Neuronal stem cell (in vitro differentiated cells): ENCODE measurements around the gene CLEC16A.

Experiments used
- DNase-seq: peaks from one replicate; pipeline ENCODE4 v3.0.0-alpha.2; 2013; ENCODE audit warnings: low spot score
- H2AFZ ChIP-seq: one replicate; pipeline ENCODE4 v1.6.1; 2013; ENCODE audit warnings: mild to moderate bottlenecking, low read length, inconsistent platforms
- H2AK5ac ChIP-seq: 2 replicates; pipeline ENCODE4 v1.6.1; 2013; ENCODE audit warnings: low read depth, mild to moderate bottlenecking, inconsistent platforms, low read length, moderate library complexity, mixed read lengths
- H2BK120ac ChIP-seq: 2 replicates; pipeline ENCODE4 v1.6.1; 2013; ENCODE audit warnings: low read depth, mild to moderate bottlenecking, inconsistent platforms, low read length, moderate library complexity, mixed read lengths
- H2BK12ac ChIP-seq: one replicate; pipeline ENCODE4 v1.6.1; 2013; ENCODE audit warnings: low read length, inconsistent platforms
- H2BK15ac ChIP-seq: 2 replicates; pipeline ENCODE4 v1.6.1; 2013; ENCODE audit warnings: mild to moderate bottlenecking, low read length, inconsistent platforms, mixed read lengths
- H2BK5ac ChIP-seq: one replicate; pipeline ENCODE4 v1.6.1; 2013; ENCODE audit warnings: inconsistent platforms, mild to moderate bottlenecking, low read length, moderate library complexity
- H3K14ac ChIP-seq: one replicate; pipeline ENCODE4 v1.6.1; 2013; ENCODE audit warnings: low read length, inconsistent platforms
- H3K18ac ChIP-seq: 2 replicates; pipeline ENCODE4 v1.6.1; 2013; ENCODE audit warnings: low read length, inconsistent platforms
- H3K23ac ChIP-seq: 2 replicates; pipeline ENCODE4 v1.6.1; 2013; ENCODE audit warnings: low read depth, mild to moderate bottlenecking, mixed read lengths, low read length, inconsistent platforms; ENCODE audit not compliant: poor library complexity
- H3K27ac ChIP-seq: replicated peaks from 3 replicates; pipeline ENCODE4 v1.5.1; 2013; ENCODE audit warnings: low read length, inconsistent platforms
- H3K27me3 ChIP-seq, 3 experiments: 2 replicates each; pipeline ENCODE4 v1.6.1; 2013; ENCODE audit warnings: low read length in 3 of 3, mild to moderate bottlenecking in 2 of 3, inconsistent platforms in 1 of 3, low read depth in 1 of 3, mixed read lengths in 1 of 3, moderate library complexity in 1 of 3; ENCODE audit not compliant: control insufficient read depth in 3 of 3, insufficient read depth in 3 of 3
- H3K36me3 ChIP-seq, 2 donors: replicated peaks in 1 of 2; 2 replicates each; pipeline ENCODE4 v1.6.1; 2013; ENCODE audit warnings: low read length in 2 of 2; ENCODE audit not compliant: control insufficient read depth in 2 of 2, insufficient read depth in 2 of 2
- H3K4ac ChIP-seq: 2 replicates; pipeline ENCODE4 v1.6.1; 2013; ENCODE audit warnings: inconsistent platforms, mild to moderate bottlenecking, low read length, moderate library complexity
- H3K4me1 ChIP-seq, 2 donors: 1 replicate in 1 of 2; 2 replicates in 1 of 2; pipeline ENCODE4 v1.6.1; 2013; ENCODE audit warnings: low read length in 2 of 2, low read depth in 1 of 2; ENCODE audit not compliant: control insufficient read depth in 2 of 2, insufficient read depth in 1 of 2
- H3K4me2 ChIP-seq: one replicate; pipeline ENCODE4 v1.6.1; 2013; ENCODE audit warnings: mild to moderate bottlenecking, low read length, inconsistent platforms; ENCODE audit not compliant: insufficient read depth, poor library complexity, severe bottlenecking
- H3K4me3 ChIP-seq, 2 donors: 2 replicates each; pipeline ENCODE4 v1.5.1; 2013; ENCODE audit warnings: low read length in 2 of 2, mild to moderate bottlenecking in 2 of 2, inconsistent platforms in 1 of 2, moderate library complexity in 1 of 2
- H3K79me1 ChIP-seq: one replicate; pipeline ENCODE4 v1.6.1; 2013; ENCODE audit warnings: low read depth, mild to moderate bottlenecking, inconsistent platforms, low read length, moderate library complexity
- H3K9ac ChIP-seq: one replicate; pipeline ENCODE4 v1.6.1; 2013; ENCODE audit warnings: mild to moderate bottlenecking, low read depth, low read length, inconsistent platforms; ENCODE audit not compliant: poor library complexity
- H3K9me3 ChIP-seq, 2 donors: replicated peaks in 1 of 2; 2 replicates each; pipeline versions ENCODE3 to v1.6.1; 2013; ENCODE audit warnings: low read length in 2 of 2, mild to moderate bottlenecking in 2 of 2, inconsistent platforms in 1 of 2, low read depth in 1 of 2, mixed read lengths in 1 of 2, moderate library complexity in 1 of 2; ENCODE audit not compliant: control insufficient read depth in 2 of 2, insufficient read depth in 1 of 2
- H4K8ac ChIP-seq: one replicate; pipeline ENCODE4 v1.6.1; 2013; ENCODE audit warnings: low read depth, mild to moderate bottlenecking, inconsistent platforms, low read length, moderate library complexity
- H4K91ac ChIP-seq: one replicate; pipeline ENCODE4 v1.6.1; 2013; ENCODE audit warnings: low read length, low read depth, mild to moderate bottlenecking, inconsistent platforms; ENCODE audit not compliant: poor library complexity
- WGBS, 2 donors: extraction: QIAGEN DNeasy Blood & Tissue Kit; methylation state at CpG; one replicate each; pipeline ENCODE4 v1.1.7; 2013; ENCODE audit warnings: missing lambda C conversion rate in 2 of 2, mixed read lengths in 1 of 2; ENCODE audit not compliant: insufficient read length in 2 of 2, insufficient replicate concordance in 1 of 2; ENCODE audit errors: extremely low coverage in 2 of 2; 5-methylcytosine and 5-hydroxymethylcytosine counted together

CLEC16A gene

GRCh38 chr16:10995565-10995964, 51.2 kb downstream of the CLEC16A start:
- DNase-seq, result no peak
- Histone ChIP-seq H3K79me1 (no peaks in the 10 kb centered on the region), H3K27ac (no peak overlapping the region), H3K4me3 (no peak overlapping the region), H4K8ac (no peak overlapping the region), H3K9ac (no peak overlapping the region), H3K27me3 (no peaks in the 10 kb centered on the region), H2BK12ac (no peak overlapping the region), H2AFZ (no peak overlapping the region), H3K9me3 (no peaks in the 10 kb centered on the region), H3K23ac (no peak overlapping the region), H2BK15ac (no peak overlapping the region), H2BK120ac (no peak overlapping the region), H3K14ac (no peak overlapping the region), H3K36me3 (peaks cover 2 to 18% of the 10 kb centered on the region in 2 donors), H3K4ac (no peak overlapping the region), H3K18ac (no peak overlapping the region), H2AK5ac (no peak overlapping the region), H3K4me1 (peaks cover 2 to 6% of the 10 kb centered on the region in 2 donors), H3K4me2 (no peak overlapping the region), H4K91ac (no peak overlapping the region), H2BK5ac (no peak overlapping the region)
- WGBS, 2 donors, result no CpG with 5 or more reads among the region's 5 CpGs

GRCh38 chr16:10997485-10997884, 53.1 kb downstream of the CLEC16A start:
- no peaks in the 10 kb centered on the region for H3K9me3 ChIP-seq

GRCh38 chr16:10999300-10999699, 54.9 kb downstream of the CLEC16A start:
- no peak overlapping the region for H3K4me2 ChIP-seq
- no peaks in the 10 kb centered on the region for H3K27me3 ChIP-seq
- no peak overlapping the region for H2BK15ac ChIP-seq
- DNase-seq, result no peak
- H4K8ac ChIP-seq, result no peak overlapping the region
- H4K91ac ChIP-seq, result no peak overlapping the region
- no peak overlapping the region for H2BK120ac ChIP-seq
- no peak overlapping the region for H3K9ac ChIP-seq
- H2AFZ ChIP-seq, result no peak overlapping the region
- peaks cover 0 to 2% of the 10 kb centered on the region in 2 donors for H3K4me1 ChIP-seq
- H2BK12ac ChIP-seq, result no peak overlapping the region
- WGBS, 2 donors, result no CpG with 5 or more reads among the region's 3 CpGs
- H3K9me3 ChIP-seq, result no peaks in the 10 kb centered on the region
- no peak overlapping the region for H3K23ac ChIP-seq
- H3K27ac ChIP-seq, result no peak overlapping the region
- H3K14ac ChIP-seq, result no peak overlapping the region
- peaks cover 2 to 25% of the 10 kb centered on the region in 2 donors for H3K36me3 ChIP-seq
- no peak overlapping the region for H2BK5ac ChIP-seq
- no peaks in the 10 kb centered on the region for H3K79me1 ChIP-seq
- no peak overlapping the region for H3K4ac ChIP-seq
- H2AK5ac ChIP-seq, result no peak overlapping the region
- no peak overlapping the region for H3K18ac ChIP-seq
- H3K4me3 ChIP-seq, result no peak overlapping the region

More at GRCh38 chr16:10997485-10997884, 53.1 kb downstream of the CLEC16A start:
- no peak overlapping the region for H3K23ac ChIP-seq
- H3K36me3 ChIP-seq, result peaks cover 2 to 19% of the 10 kb centered on the region in 2 donors
- H3K9ac ChIP-seq, result no peak overlapping the region
- H3K79me1 ChIP-seq, result no peaks in the 10 kb centered on the region
- H3K18ac ChIP-seq, result no peak overlapping the region
- no peaks in the 10 kb centered on the region for H3K27me3 ChIP-seq
- no peak overlapping the region for H2AK5ac ChIP-seq
- H3K4ac ChIP-seq, result no peak overlapping the region
- no peak overlapping the region for H4K8ac ChIP-seq
- no peak overlapping the region for H3K4me3 ChIP-seq
- no peak for DNase-seq
- no peak overlapping the region for H3K14ac ChIP-seq
- no peak overlapping the region for H3K27ac ChIP-seq
- peaks cover 1 to 2% of the 10 kb centered on the region in 2 donors for H3K4me1 ChIP-seq
- WGBS, 2 donors, result no CpG with 5 or more reads among the region's 4 CpGs
- H2BK120ac ChIP-seq, result no peak overlapping the region
- no peak overlapping the region for H2BK12ac ChIP-seq
- no peak overlapping the region for H2AFZ ChIP-seq
- no peak overlapping the region for H2BK15ac ChIP-seq
- H2BK5ac ChIP-seq, result no peak overlapping the region
- H3K4me2 ChIP-seq, result no peak overlapping the region
- no peak overlapping the region for H4K91ac ChIP-seq

GRCh38 chr16:11001611-11002010, 57.2 kb downstream of the CLEC16A start:
- H3K9me3 ChIP-seq, result no peaks in the 10 kb centered on the region
- H3K14ac ChIP-seq, result no peak overlapping the region
- no peak for DNase-seq
- no peak overlapping the region for H2AFZ ChIP-seq
- no peak overlapping the region for H2BK15ac ChIP-seq
- no CpG with 5 or more reads among the region's 7 CpGs for WGBS, 2 donors
- no peak overlapping the region for H4K8ac ChIP-seq
- H3K36me3 ChIP-seq, result peaks cover 2 to 18% of the 10 kb centered on the region in 2 donors
- no peak overlapping the region for H3K4ac ChIP-seq
- H3K4me2 ChIP-seq, result no peak overlapping the region
- no peak overlapping the region for H2AK5ac ChIP-seq
- no peak overlapping the region for H3K4me3 ChIP-seq
- H3K27ac ChIP-seq, result no peak overlapping the region
- H3K18ac ChIP-seq, result no peak overlapping the region
- peaks cover 0 to 3% of the 10 kb centered on the region in 2 donors for H3K4me1 ChIP-seq
- no peaks in the 10 kb centered on the region for H3K79me1 ChIP-seq
- H3K23ac ChIP-seq, result no peak overlapping the region
- H2BK5ac ChIP-seq, result no peak overlapping the region
- H2BK120ac ChIP-seq, result no peak overlapping the region
- H3K9ac ChIP-seq, result no peak overlapping the region
- H2BK12ac ChIP-seq, result no peak overlapping the region
- no peak overlapping the region for H4K91ac ChIP-seq
- no peaks in the 10 kb centered on the region for H3K27me3 ChIP-seq
